Vein endothelial cell (primary cell): Measurements from ENCODE around the gene PLEKHM3. TPM values are rescaled to one million over a fixed set of nuclear protein-coding genes. Genes with fewer than 3 reads are reported as not detected.

Source experiments
- small RNA-seq: library from RNA; depleted of rRNA; stranded (forward); fragments of <200 nt; gene quantifications from one replicate; pipeline ENCODE3, GENCODE V24; 2012
- total RNA-seq: library from RNA; depleted of rRNA; stranded (reverse); fragments of >200 nt; gene quantifications from 2 replicates; pipeline ENCODE4 v1.2.3, GENCODE V29; 2012

Gene PLEKHM3
- 11.5 and 12.4 TPM in 2 replicates for total RNA-seq

GRCh38 chr2:208025037-208025813, at the start of gene PLEKHM3:
PLEKHM3 (minus strand) TSS chr2:208025527; CDS start chr2:208001639, 23,888 bp downstream.

Small RNAs within 50 kb of the gene (small RNA-seq; reads per million reads assigned to genes)
- gene RNA5SP116: not detected
- gene RNU6-360P: not detected

Other genes starting within 250 kb of the PLEKHM3 start
- not detected in 2 replicates for gene CRYGD, start 99.0 kb upstream of the PLEKHM3 start, total RNA-seq
- gene CRYGC, start 104.3 kb upstream of the PLEKHM3 start, total RNA-seq: not detected in 2 replicates
- gene CRYGB, start 120.6 kb upstream of the PLEKHM3 start, total RNA-seq: not detected in 2 replicates
- gene CRYGA, start 138.1 kb upstream of the PLEKHM3 start, total RNA-seq: not detected in 2 replicates
- not detected in 2 replicates for gene C2orf80, start 164.5 kb upstream of the PLEKHM3 start, total RNA-seq
- gene IDH1, start 229.5 kb upstream of the PLEKHM3 start, total RNA-seq: 54.9 and 112 TPM in 2 replicates
- gene PIKFYVE, start 240.7 kb upstream of the PLEKHM3 start, total RNA-seq: 33.3 and 39.1 TPM in 2 replicates